SW 1271 (cell line): ENCODE measurements around the gene MLST8.
A peak's percentile ranks its signal among the peaks of the same experiment; 100 is the strongest.

Experiments
- DNase-seq, 2 experiments: peaks; one replicate each; lab custom pipeline; 2025; lab: John Stamatoyannopoulos, UW

The MLST8 gene, protein sequence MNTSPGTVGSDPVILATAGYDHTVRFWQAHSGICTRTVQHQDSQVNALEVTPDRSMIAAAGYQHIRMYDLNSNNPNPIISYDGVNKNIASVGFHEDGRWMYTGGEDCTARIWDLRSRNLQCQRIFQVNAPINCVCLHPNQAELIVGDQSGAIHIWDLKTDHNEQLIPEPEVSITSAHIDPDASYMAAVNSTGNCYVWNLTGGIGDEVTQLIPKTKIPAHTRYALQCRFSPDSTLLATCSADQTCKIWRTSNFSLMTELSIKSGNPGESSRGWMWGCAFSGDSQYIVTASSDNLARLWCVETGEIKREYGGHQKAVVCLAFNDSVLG

DNA sequence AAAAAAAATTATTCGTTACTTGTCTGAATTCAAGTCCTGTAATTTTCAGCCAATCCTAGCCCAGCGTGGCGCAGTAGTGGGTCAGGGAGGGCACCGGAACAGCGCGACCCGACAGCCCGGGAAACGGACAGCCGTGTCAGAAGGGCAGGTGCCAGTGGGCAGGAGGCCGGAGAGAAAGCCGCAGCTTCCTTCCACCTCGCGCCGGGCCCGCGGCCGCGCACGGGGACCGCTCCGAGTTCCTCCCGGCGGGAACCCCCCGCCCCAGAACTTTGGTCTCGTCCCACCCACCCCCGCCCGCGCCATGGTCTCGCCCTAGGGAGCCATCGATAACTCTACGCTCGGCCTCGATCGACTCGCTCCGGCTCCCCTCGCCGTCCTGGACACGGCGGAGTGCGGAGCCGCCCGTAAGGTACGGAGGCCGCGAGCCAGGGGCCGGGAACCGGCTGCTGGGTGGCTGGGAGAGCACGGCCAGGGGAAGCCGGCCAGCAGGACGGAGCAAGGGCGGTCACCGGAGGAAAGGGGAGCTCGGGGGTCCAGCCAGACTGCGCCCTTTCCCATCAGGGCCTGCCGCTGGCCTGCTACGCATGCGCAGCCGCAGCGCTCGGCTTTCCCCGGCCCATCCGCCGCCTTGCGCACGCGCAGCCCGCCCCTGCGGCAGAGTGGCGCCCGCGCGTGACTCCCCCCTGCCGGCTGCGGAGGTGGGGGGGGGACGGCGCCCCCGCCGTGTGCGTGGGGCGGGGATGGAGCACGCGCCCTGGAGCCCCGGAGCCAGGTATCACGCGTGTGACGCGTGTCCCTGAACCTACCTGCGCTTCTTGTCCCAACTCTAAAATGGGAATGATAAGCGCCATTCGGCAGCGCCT is at the start of gene MLST8:
MLST8 (plus strand) TSS at position 351 of the 863 bp plus-strand sequence. CDS start 632 bp downstream, outside the sequence.
- DNase-seq: peak; percentile 37 to 68

DNA sequence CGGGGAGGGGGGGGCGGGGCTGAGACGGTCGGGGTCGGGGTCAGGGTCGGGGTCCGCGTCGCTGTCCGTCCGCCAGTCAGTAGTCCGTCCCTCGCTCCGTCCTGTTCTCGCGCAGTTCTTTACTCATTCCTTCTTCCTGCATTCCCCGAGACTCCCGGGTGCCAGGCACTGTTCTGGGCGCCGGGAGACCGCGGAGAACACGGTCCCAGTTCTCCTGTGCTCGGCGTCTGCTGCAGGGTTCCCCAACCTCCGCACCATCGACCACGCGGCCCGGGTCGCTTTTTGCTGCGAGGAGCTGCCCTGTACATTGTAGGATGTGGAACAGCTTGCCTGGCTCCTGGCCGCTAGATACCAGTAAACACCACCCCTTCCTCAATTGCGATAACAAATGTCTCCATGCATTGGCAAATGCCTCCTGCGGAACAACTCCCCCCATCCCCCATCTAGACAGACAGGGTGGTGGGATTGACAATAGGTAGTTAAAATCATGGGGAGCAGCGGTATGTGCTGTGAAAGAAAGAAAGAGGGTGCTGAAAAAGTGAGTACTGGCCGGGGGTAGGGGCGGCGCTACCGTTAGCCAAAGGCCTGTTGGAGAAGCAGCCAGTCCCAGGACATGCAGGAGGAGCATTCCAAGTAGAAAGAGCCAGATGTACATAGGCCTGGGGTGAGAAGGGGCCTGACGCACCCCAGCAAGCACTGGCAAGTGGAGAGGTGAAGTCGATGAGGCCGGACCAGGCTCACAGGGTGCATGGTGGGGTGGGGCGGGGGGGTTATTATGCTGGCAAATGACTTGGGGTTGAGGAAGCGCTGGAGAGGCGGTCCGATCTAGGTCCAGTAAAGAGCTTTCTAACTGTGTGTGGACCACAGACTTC is 49.0 kb upstream of the MLST8 start:
- DNase-seq: no peak

DNA sequence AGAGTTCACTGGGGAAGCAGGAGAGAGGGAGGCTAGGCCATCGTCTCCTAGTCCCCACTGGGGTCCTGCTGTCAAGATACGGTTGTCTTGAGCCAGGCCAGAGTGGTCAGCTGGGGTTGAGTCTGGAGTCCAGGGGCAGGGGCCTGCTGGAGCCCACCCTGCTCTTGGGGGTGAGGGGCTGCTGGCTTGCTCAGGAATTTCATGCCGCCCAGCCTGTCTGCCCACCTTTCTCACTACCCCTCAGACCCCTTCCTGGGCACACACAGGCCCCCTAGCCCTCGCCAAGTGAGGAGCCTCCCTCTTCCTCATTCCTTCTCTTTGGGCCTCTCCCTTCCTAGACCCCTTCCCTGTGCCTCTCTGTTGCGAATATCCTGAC is 48.4 kb upstream of the MLST8 start:
- no peak for DNase-seq

DNA sequence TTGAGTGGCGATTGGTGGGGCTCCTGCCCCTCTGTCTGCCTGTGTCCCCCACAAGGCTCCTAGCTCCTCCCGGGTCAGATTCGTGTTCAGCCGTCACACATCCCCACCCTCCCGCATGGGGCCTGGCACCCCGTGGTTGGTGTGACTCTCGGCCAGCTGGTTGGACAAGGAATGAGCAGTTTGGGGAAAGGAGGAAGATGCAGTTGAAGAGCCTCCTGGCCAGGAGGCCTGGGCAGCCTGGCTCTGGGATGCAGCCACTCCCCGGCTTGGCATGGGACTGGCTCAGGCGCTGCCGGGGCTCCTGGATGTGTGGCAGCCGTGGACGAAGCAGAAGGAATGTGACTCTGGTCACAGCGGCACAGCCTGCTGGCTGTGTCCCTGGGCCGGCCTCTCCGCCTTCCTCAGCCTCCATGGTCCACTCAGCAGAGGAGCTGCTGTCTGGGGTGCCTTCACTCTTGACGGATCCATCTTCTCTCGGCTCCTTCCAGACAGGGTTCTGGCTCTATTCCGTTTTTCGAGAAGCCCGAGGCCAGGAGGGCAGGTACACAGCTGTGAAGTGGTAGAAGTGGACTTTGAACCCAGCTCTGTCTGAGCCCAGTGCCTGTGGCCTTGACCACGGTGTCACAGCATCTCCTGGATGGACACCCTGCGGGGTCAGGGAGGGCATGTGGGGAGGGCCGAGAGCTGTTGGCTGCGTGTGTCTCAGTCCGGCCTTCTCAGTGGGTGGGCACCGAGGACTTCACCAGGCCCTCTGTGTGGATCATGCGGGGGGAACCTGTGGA is 47.6 kb upstream of the MLST8 start:
- DNase-seq: no peak

DNA sequence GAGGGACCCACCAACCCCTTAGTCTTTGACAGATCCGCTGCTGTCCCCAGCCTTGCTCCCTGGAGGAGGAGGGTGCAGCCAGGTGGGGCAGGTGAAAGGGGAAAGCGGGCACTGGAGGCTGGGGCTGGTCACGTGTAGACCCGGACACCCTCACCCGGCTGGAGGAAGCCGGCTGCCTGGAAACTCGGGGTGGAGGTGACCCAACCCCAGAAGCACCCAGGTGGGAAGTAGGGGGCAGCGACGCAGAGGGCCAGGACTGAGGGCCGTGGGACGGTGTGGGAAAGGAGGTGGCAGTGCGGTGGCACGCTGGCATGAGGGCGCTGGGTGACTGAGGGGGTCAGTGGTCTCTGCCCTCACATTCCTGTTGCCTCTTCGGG is 47.0 kb upstream of the MLST8 start:
- DNase-seq: no peak

DNA sequence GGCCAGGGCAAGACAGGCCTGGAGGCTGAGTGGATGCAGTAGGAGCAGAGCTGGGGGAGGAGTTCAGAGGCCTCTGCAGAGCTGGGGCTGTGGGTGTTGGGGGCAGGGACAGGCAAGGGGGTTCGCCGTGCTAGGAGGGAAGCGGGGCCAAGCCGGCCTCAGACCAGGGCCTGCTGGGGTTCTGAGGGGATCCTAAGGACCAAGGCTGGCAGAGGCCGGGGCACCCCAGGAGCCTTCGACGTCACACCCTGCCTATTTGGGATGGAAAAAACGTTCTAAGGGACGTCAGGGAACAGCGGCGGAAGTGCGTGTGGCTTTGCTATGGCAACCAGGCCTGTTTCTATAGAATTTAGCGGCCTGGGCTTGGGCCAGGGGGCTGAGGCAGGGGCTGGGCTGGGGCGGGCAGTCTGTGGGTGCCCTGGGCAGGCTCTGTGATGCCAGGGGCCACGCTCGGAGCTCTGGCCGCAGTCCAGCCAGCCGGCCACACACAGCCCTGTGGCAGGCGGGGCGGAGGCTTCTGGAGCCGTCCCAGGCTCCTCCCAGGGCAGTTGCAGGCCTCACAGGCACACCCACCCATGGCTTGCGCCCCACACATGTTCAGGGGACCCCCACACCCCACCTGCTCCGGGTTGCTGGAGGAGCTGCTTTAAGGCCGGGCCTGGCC is 45.9 kb upstream of the MLST8 start:
- DNase-seq: no peak

DNA sequence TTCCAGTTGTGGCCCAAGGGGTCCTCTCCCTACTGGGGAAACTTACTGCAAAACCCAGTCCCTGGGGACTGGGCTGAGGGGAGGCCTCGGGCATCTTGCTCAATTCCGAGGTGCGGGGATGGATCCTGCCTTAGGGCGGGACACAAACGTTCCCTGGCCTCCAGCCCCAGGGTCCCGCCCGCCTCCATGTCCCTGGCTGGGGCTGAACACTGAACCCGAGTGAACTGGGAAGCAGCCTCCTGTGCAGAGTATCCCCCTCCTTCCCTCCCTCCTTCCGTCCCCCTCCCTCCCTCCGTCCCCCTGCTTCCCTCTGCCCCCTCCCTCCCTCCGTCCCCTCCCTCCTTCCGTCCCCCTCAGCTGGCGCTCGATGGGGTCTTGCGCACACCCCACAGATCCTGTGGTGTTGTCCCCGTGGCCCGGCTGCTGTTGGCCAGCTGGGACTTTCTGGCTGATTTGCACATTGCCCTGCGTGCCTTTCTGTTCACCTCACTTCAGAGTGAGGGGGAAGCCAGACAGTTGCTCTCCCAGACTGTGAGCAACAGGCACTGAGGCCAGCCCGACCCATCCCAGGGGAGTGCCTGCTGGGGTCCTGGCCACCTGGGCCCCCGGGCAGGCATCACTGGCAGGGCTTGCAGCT is 44.2 kb upstream of the MLST8 start:
- DNase-seq: no peak

DNA sequence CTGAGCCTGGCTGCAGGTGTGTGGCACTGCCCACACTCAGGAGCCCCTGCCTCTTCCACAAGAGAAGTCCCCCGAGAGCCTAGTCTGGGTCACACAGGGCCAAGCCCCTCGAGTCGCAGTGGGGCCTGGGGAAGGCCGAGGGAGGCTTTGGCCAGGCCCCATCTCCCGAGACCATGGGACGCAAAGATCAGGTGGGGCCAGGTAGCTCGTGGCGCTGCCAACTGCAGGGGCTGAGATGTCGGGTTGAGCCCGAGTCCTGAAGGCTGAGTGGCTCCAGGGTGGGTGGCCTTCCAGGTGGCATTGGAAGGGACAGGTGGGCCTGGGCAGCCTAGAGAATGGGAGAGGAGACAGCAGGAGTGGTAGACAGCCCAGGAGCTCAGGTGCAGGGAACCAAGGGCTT is 43.3 kb upstream of the MLST8 start:
- no peak for DNase-seq

DNA sequence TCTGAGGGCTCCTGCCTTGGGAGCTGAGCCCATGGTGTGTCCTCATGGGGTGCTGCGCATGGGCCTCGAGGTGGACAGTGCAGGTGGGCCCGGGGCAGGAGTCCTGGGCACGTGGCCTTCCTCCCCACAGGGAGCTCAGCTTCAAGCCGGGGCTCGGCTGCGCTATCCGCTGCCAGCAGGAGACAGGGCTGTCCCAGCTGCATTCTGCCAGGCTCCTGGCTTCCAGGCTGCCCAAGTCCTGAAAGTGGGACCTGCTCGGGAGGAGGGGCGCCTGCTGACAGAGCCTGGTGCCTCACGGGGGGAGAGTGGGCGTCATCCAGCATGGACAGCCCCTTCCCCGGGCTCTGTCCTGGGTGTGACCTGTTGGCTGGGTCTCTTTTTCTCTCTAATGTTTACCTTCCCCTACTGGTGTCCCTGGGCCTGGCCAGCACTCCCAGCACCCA is 42.6 kb upstream of the MLST8 start:
- DNase-seq: no peak

DNA sequence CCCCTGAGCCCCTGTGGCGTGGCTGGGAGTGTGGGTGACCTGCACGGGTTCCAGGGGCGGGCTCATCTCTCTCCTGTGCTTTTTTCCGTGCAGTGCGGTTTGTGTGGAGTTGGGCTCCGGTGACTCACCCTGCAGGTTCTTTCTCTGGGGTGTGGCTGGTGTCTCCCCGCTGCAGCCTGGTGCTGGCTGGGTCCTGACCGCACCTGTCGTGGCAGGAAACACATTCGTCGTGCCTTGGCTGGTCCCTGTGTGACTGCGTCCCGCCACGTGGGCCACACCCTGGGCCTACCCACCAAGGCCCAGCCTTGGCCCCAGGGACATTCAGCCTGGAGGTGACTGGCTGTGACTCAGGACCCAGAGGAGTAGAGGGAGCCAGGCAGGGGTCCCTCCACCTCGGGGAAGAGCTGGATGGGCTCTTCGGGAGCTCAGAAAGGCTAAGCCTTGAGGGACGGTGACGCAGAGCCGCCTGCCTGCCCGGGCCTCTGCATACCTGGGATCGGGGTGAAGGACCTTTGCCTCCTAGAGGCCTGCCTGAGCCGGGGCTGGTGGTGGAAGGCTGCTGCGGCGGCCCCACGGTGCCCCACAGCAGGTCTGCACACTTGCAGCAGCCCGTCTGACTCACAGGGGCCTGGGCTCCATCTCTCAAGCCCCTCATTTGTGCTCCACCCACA is 41.9 kb upstream of the MLST8 start:
- no peak for DNase-seq

DNA sequence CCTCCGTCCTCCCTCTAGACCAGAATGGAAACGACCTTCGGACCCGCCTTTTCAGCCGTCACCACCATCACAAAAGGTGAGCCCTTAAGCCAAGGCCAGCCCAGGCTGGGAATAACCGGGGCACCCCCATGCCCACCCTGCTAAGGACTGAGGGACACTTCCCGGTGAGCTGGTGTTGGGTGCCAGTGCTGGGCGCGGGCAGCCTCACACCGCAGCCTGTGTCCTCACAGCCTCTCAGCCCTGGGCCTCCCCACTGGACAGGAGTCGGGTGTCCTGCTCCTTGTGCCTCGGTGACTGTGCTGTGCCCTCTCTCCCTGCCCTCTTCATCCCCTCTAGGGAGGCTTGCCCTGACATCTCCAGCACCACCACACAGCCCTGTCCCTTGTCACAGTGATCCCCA is 39.4 kb upstream of the MLST8 start:
- no peak for DNase-seq

DNA sequence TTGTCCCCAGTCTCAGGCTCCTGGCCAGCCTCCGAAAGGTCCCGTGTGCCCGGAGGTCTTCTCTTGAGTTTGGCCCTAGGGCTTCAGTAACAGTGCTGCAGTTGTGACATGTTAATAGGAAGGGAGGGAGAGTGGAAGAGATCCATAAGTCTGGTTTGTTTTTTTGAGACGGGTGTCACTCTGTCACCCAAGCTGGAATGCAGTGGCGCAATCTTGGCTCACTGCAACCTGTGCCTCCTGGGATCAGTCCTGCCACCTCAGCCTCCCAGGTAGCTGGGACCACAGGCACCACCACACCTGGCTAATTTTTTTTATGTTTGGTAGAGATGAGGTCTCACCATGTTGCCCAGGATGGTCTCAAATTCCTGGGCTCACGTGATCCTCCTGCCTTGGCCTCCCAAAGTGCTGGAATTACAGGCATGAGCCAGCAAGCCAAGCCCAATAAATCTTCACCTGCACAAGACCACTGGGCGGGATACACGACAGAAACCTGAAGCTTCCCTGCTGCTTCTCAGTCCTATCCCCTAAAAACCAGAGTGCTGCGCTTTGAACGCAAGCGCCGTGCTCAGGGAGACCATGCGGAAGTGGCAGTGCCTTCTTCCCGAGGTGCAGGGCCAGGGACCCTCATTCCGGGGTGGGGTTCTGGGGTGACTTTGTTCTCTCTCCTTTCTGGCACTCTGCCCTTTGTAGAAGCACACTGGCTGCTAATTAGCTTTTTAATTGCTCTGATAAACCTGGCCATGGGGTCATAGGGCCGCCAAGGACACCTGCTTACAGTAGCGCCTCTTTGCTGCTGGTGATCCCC is 38.8 kb upstream of the MLST8 start:
- DNase-seq: no peak

DNA sequence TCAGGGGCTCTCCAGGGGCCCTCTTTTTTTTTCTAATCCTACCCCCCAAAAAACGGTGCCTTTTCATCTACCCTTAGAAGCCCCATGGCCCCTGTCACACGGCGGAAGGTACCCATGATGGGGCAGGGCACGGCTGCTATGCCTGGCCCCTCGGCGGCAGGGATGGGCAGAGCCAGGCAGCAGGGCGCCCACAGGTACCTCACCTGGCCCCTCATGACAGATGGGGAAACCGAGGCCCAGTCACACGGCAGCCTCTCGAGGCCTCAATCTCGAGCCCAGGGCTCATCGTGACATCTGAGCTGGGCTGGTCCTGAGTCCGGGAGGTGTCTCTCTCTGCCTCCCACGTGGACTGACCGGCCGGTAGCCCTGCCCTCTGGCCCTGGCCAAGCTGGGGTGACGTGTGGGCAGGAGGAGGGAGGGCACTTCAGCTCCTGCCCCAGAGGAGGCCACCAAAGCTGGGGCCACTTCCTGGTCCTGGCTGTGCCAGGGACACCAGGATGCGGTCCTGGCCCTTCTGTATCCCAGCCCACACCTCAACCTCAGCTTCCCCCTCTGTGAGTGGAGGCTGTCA is 38.1 kb upstream of the MLST8 start:
- no peak for DNase-seq

DNA sequence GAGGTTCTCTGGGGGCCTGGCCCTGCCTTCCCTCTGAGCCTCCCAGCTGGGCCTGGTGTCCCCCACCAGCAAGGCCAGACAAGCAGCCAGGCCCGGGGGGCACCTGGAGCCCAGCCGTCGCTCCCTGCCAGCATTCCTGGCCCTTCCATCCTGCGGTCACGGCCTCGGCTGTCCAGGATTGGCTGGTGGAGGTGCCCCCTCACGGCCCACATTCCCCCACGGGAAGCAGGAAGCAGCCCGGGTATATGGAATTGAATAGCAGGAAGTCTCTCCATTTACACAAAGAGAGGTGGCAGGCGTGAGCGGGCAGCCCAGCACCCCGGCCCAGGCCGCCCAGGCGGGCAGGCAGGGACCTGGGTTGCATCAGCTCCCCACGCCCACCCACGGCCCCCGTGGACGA is 35.2 kb upstream of the MLST8 start:
- no peak for DNase-seq

DNA sequence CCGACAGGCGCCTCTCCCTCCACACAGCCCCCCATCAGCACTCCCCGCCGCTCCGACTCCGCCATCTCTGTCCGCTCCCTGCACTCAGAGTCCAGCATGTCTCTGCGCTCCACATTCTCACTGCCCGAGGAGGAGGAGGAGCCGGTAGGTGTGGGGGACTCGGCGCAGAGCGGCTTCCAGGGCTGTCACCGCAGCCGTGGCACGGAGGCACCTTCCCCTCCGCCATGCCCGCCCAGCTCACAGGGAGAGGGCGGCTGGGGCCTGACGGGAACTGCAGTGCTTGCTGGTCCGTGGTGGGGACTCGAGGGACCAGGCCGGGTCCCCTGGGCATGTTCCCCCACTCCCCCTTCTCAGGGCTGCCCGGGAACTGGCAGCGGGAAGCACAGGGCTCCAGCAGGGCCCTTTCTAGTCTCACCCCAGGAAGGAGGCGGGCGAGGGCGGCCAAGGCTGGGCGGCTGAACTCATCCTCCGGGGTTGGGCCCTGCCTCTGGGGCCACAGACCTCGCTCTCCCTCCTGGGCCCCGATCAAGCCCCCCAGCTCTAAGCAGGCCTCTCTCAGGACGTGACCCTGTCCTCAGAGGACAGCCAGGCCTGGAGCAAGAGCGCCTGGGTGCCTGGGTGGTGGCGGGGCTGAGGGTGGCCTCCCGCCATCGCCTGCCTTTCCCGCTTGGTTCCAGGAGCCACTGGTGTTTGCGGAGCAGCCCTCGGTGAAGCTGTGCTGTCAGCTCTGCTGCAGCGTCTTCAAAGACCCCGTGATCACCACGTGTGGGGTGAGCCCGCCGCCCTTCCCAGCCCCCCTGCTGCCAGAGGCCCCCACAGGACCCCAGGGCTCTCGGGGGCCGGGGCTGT is 34.4 kb upstream of the MLST8 start:
- no peak for DNase-seq

DNA sequence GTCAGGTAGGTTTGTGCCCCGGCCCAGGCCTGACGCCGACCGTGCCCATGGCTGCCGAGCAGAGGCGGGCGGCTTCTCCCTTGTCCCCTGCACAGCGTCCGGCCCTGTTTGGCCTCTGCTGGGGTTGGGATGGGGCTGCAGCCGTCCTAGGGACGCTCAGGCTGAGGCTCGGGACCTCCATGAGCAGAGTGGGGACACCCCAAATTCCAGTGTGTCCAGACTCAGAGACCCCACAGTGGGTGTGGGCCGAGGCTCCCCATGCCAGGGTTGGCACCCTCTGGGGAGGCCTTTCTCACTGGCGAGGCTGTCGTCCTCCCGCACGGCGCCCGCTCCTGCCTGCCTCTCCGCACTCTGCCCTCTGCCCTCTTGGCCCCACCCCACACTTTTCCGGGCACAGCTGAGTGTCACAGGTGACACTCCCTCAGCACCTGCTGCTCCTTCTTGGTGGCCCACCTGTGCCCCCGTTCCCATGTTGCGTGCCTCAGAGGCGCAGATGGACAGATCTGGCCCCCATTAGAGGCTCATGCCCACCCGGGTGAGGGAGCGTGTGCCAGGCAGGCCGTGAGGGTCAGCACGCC is 33.6 kb upstream of the MLST8 start:
- no peak for DNase-seq

DNA sequence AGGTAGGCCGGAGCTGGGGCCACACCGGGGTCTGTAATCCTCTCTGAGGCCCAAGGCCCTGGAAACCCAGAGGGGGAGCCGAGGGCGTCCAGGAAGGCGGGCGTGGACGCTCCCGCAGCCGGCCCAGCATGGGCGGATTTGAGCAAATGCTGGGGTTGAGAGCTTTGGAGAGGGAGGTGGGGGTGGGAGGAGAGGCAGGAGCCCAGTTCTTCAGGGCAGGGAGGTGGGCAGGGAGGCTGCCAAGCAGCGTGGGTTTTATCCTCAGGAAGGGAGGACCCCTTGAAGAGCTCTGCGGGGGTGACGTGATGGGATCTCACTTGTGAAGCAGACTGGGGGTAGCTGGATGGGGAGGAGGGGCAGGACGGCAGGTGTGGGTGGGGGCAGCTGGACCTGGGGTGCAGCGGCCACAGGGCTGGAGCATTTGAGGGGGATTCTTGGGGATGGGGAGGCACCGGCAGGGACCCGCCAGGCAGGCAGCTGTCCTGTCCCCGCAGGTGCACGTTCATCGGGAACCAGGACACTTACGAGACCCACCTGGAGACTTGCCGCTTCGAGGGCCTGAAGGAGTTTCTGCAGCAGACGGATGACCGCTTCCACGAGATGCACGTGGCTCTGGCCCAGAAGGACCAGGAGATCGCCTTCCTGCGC is 32.4 kb upstream of the MLST8 start:
- no peak for DNase-seq
